ENCODE measurements around the gene RAB6B.

- TF ChIP-seq, protein P1, sequence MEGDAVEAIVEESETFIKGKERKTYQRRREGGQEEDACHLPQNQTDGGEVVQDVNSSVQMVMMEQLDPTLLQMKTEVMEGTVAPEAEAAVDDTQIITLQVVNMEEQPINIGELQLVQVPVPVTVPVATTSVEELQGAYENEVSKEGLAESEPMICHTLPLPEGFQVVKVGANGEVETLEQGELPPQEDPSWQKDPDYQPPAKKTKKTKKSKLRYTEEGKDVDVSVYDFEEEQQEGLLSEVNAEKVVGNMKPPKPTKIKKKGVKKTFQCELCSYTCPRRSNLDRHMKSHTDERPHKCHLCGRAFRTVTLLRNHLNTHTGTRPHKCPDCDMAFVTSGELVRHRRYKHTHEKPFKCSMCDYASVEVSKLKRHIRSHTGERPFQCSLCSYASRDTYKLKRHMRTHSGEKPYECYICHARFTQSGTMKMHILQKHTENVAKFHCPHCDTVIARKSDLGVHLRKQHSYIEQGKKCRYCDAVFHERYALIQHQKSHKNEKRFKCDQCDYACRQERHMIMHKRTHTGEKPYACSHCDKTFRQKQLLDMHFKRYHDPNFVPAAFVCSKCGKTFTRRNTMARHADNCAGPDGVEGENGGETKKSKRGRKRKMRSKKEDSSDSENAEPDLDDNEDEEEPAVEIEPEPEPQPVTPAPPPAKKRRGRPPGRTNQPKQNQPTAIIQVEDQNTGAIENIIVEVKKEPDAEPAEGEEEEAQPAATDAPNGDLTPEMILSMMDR (IDR thresholded peaks at IDR 0.05; ENCODE audit: control extremely low read depth in 1 of 3, insufficient read depth in 1 of 3, low read depth in 1 of 3, low read length in 3 of 3), result no peak
- TF ChIP-seq CREB1 (IDR thresholded peaks at IDR 0.05), result no peak
- TF ChIP-seq GTF2F1 (IDR thresholded peaks at IDR 0.05; ENCODE audit: borderline replicate concordance, low read depth, low read length), result no peak
- no peak for TF ChIP-seq RAD21 (IDR thresholded peaks at IDR 0.05 in 1 of 2, conservative IDR thresholded peaks at IDR 0.05 in 1 of 2; ENCODE audit: low read depth in 2 of 2, low read length in 2 of 2)
- no peak for TF ChIP-seq SP2 (IDR thresholded peaks at IDR 0.05; ENCODE audit: low read length)
- TF ChIP-seq EZH2 (IDR thresholded peaks at IDR 0.05; ENCODE audit: low read depth, low read length, severe bottlenecking), result no peak
- TF ChIP-seq POLR2AphosphoS5 (IDR thresholded peaks at IDR 0.05; ENCODE audit: low read depth, low read length), result no peak
- TF ChIP-seq CBX8 (IDR thresholded peaks at IDR 0.05; ENCODE audit: borderline replicate concordance, low read depth, low read length), result no peak
- TF ChIP-seq, protein P2, sequence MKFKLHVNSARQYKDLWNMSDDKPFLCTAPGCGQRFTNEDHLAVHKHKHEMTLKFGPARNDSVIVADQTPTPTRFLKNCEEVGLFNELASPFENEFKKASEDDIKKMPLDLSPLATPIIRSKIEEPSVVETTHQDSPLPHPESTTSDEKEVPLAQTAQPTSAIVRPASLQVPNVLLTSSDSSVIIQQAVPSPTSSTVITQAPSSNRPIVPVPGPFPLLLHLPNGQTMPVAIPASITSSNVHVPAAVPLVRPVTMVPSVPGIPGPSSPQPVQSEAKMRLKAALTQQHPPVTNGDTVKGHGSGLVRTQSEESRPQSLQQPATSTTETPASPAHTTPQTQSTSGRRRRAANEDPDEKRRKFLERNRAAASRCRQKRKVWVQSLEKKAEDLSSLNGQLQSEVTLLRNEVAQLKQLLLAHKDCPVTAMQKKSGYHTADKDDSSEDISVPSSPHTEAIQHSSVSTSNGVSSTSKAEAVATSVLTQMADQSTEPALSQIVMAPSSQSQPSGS (IDR thresholded peaks at IDR 0.05; ENCODE audit: low read length), result no peak
- TF ChIP-seq ASH2L (IDR thresholded peaks at IDR 0.05; ENCODE audit: low read length), result no peak
- TF ChIP-seq CTBP2 (IDR thresholded peaks at IDR 0.05; ENCODE audit: borderline replicate concordance, insufficient read depth, insufficient read length, low read length), result no peak
- no peak for TF ChIP-seq POLR2A (IDR thresholded peaks at IDR 0.05; ENCODE audit: control extremely low read depth in 1 of 2, low read depth in 2 of 2, low read length in 2 of 2)
- no peak for TF ChIP-seq SUZ12 (IDR thresholded peaks at IDR 0.05; ENCODE audit: low read length)
- TF ChIP-seq GABPA (IDR thresholded peaks at IDR 0.05; ENCODE audit: borderline replicate concordance, insufficient read depth, low read length), result no peak
Measured at GRCh38 chr3:133937061-133937686, 41.5 kb upstream of the RAB6B start.

Measured in H1 (cell line).